Body of pancreas (tissue), 4 donors: Measurements from ENCODE around the gene MVD.

Experiments
- POLR2A ChIP-seq, 3 donors: fragments of 450-650 bp; IDR thresholded peaks; one replicate each; pipeline ENCODE4 v1.6.1; 2016; ENCODE audit warnings: antibody characterized with exemption in 3 of 3, mild to moderate bottlenecking in 2 of 3
- TF ChIP-seq, protein P1 (sequence below), 7 experiments: fragments of 450-650 bp in 4 of 7; fragments of 200-600 bp in 3 of 7; sonication (generic) in 3 of 7; IDR thresholded peaks; one replicate each; pipeline ENCODE4 v1.5.1; 2016 to 2019; ENCODE audit warnings: antibody characterized with exemption in 7 of 7

GRCh38 chr16:88669980-88670379 lies 7.1 kb upstream of the MVD start:
- TF ChIP-seq, protein P1, sequence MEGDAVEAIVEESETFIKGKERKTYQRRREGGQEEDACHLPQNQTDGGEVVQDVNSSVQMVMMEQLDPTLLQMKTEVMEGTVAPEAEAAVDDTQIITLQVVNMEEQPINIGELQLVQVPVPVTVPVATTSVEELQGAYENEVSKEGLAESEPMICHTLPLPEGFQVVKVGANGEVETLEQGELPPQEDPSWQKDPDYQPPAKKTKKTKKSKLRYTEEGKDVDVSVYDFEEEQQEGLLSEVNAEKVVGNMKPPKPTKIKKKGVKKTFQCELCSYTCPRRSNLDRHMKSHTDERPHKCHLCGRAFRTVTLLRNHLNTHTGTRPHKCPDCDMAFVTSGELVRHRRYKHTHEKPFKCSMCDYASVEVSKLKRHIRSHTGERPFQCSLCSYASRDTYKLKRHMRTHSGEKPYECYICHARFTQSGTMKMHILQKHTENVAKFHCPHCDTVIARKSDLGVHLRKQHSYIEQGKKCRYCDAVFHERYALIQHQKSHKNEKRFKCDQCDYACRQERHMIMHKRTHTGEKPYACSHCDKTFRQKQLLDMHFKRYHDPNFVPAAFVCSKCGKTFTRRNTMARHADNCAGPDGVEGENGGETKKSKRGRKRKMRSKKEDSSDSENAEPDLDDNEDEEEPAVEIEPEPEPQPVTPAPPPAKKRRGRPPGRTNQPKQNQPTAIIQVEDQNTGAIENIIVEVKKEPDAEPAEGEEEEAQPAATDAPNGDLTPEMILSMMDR (IDR thresholded peaks at IDR 0.05): no peak
- TF ChIP-seq POLR2A (IDR thresholded peaks at IDR 0.05): no peak
